Fibroblast of the aortic adventitia (primary cell): ENCODE measurements around the gene RASGRP2. TPM values are rescaled to one million over a fixed set of nuclear protein-coding genes. Genes with fewer than 3 reads are reported as not detected.

Source experiments
- DNase-seq: peaks from one replicate; pipeline ENCODE4 v3.0.0-alpha.2; 2010; ENCODE audit warnings: low read depth
- H3K4me3 ChIP-seq: 2 replicates; pipeline ENCODE4 v1.5.1; 2011; ENCODE audit warnings: low read depth, mild to moderate bottlenecking, control low read depth, low read length, moderate library complexity
- CTCF ChIP-seq: IDR thresholded peaks from 2 replicates; pipeline ENCODE4 v1.5.1; 2011; ENCODE audit warnings: mild to moderate bottlenecking, low read length, control low read depth, inconsistent platforms; ENCODE audit not compliant: insufficient read depth
- total RNA-seq: library from RNA; depleted of rRNA; stranded (reverse); fragments of >200 nt; gene quantifications from 2 replicates; pipeline ENCODE4 v1.2.3, GENCODE V29; 2012; ENCODE audit warnings: low replicate concordance

RASGRP2 gene
- total RNA-seq, 1 donor = not detected

- H3K4me3 ChIP-seq = no peak overlapping the region
- no peak for TF ChIP-seq CTCF
- DNase-seq = no peak
Observed at GRCh38 chr11:64755681-64756361, 11.9 kb upstream of the RASGRP2 start.

GRCh38 chr11:64754919-64755662 is 11.1 kb upstream of the RASGRP2 start:
- no peak for DNase-seq
- no peak overlapping the region for H3K4me3 ChIP-seq
- no peak for TF ChIP-seq CTCF

- no peak overlapping the region for H3K4me3 ChIP-seq
- no peak for TF ChIP-seq CTCF
- DNase-seq = no peak
Observed at GRCh38 chr11:64754124-64754918, 10.4 kb upstream of the RASGRP2 start.

GRCh38 chr11:64753380-64754123 is 9.6 kb upstream of the RASGRP2 start:
- TF ChIP-seq CTCF = no peak
- DNase-seq = no peak
- H3K4me3 ChIP-seq = no peak overlapping the region

GRCh38 chr11:64753019-64753379 is 9.1 kb upstream of the RASGRP2 start:
- no peak overlapping the region for H3K4me3 ChIP-seq
- no peak for TF ChIP-seq CTCF
- DNase-seq = no peak
